ENCODE results near the gene RAP1GAP2. TPM values are rescaled to one million over a fixed set of nuclear protein-coding genes. Genes with fewer than 3 reads are reported as not detected.
"Not testable (repeated sequence)": the region's sequence is repeated elsewhere in the genome, so short reads cannot be mapped to it uniquely, and the experiment has no call there.

Gene RAP1GAP2
- total RNA-seq, 1 donor from 2014 or later = 0.34 TPM

GRCh38 chr17:2977157-2977556 lies 180.9 kb downstream of the RAP1GAP2 start:
- no peak overlapping the region for H3K4me3 Mint-ChIP-seq
- no peak for DNase-seq (ENCODE audit: low spot score)

GRCh38 chr17:2978116-2978515 lies 181.9 kb downstream of the RAP1GAP2 start:
- Mint-ChIP-seq H3K4me1 (ENCODE audit: low read depth) (no peaks in the 10 kb centered on the region), H3K9me3 (no peaks in the 10 kb centered on the region), H3K36me3 (ENCODE audit: low read depth) (no peaks in the 10 kb centered on the region), H3K27ac (no peak overlapping the region), H3K27me3 (ENCODE audit: insufficient read depth) (peaks cover 2% of the 10 kb centered on the region), H3K4me3 (no peak overlapping the region)
- intact Hi-C loops (cut with micrococcal nuclease) = no loop called here
- DNase-seq (ENCODE audit: low spot score) = no peak

More at GRCh38 chr17:2977157-2977556, 180.9 kb downstream of the RAP1GAP2 start:
- intact Hi-C loops (cut with micrococcal nuclease) = no loop called here
- no peaks in the 10 kb centered on the region for H3K9me3 Mint-ChIP-seq
- no peaks in the 10 kb centered on the region for H3K4me1 Mint-ChIP-seq (ENCODE audit: low read depth)
- no peaks in the 10 kb centered on the region for H3K36me3 Mint-ChIP-seq (ENCODE audit: low read depth)
- H3K27me3 Mint-ChIP-seq (ENCODE audit: insufficient read depth) = peaks cover 2% of the 10 kb centered on the region
- no peak overlapping the region for H3K27ac Mint-ChIP-seq

GRCh38 chr17:2978991-2979390 lies 182.8 kb downstream of the RAP1GAP2 start:
- H3K4me1 Mint-ChIP-seq (ENCODE audit: low read depth) = no peaks in the 10 kb centered on the region
- H3K36me3 Mint-ChIP-seq (ENCODE audit: low read depth) = no peaks in the 10 kb centered on the region
- intact Hi-C loops (cut with micrococcal nuclease) = no loop called here
- no peaks in the 10 kb centered on the region for H3K9me3 Mint-ChIP-seq
- H3K4me3 Mint-ChIP-seq = no peak overlapping the region
- H3K27me3 Mint-ChIP-seq (ENCODE audit: insufficient read depth) = peaks cover 2% of the 10 kb centered on the region
- no peak for DNase-seq (ENCODE audit: low spot score)
- no peak overlapping the region for H3K27ac Mint-ChIP-seq

GRCh38 chr17:2980211-2980903 lies 184.1 kb downstream of the RAP1GAP2 start:
- DNase-seq (ENCODE audit: low spot score) = no peak
- Mint-ChIP-seq H3K4me1 (ENCODE audit: low read depth) (no peaks in the 10 kb centered on the region), H3K27ac (no peak overlapping the region), H3K36me3 (ENCODE audit: low read depth) (peaks cover 2% of the 10 kb centered on the region), H3K4me3 (no peak overlapping the region), H3K27me3 (ENCODE audit: insufficient read depth) (no peaks in the 10 kb centered on the region), H3K9me3 (no peaks in the 10 kb centered on the region)
- intact Hi-C loops (cut with micrococcal nuclease) = no loop called here

GRCh38 chr17:2980904-2981246 lies 184.6 kb downstream of the RAP1GAP2 start:
- H3K4me1 Mint-ChIP-seq (ENCODE audit: low read depth) = no peaks in the 10 kb centered on the region
- H3K36me3 Mint-ChIP-seq (ENCODE audit: low read depth) = peaks cover 3% of the 10 kb centered on the region
- no peak overlapping the region for H3K4me3 Mint-ChIP-seq
- no peaks in the 10 kb centered on the region for H3K27me3 Mint-ChIP-seq (ENCODE audit: insufficient read depth)
- H3K27ac Mint-ChIP-seq = no peak overlapping the region
- DNase-seq (ENCODE audit: low spot score) = no peak
- intact Hi-C loops (cut with micrococcal nuclease) = no loop called here
- H3K9me3 Mint-ChIP-seq = no peaks in the 10 kb centered on the region

- intact Hi-C loops (cut with micrococcal nuclease) = no loop called here
- Mint-ChIP-seq H3K27ac (no peak overlapping the region), H3K9me3 (no peaks in the 10 kb centered on the region), H3K27me3 (ENCODE audit: insufficient read depth) (no peaks in the 10 kb centered on the region), H3K4me3 (no peak overlapping the region), H3K4me1 (ENCODE audit: low read depth) (no peaks in the 10 kb centered on the region), H3K36me3 (ENCODE audit: low read depth) (peaks cover 3% of the 10 kb centered on the region)
- DNase-seq (ENCODE audit: low spot score) = no peak
Measured at GRCh38 chr17:2981325-2981724, 185.1 kb downstream of the RAP1GAP2 start.

GRCh38 chr17:2982854-2983253 lies 186.6 kb downstream of the RAP1GAP2 start:
- Mint-ChIP-seq H3K27me3 (ENCODE audit: insufficient read depth) (no peaks in the 10 kb centered on the region), H3K4me3 (no peak overlapping the region), H3K9me3 (no peaks in the 10 kb centered on the region), H3K4me1 (ENCODE audit: low read depth) (no peaks in the 10 kb centered on the region), H3K27ac (no peak overlapping the region), H3K36me3 (ENCODE audit: low read depth) (peaks cover 3% of the 10 kb centered on the region)
- intact Hi-C loops (cut with micrococcal nuclease) = no loop called here
- DNase-seq (ENCODE audit: low spot score) = no peak

GRCh38 chr17:2983255-2983654 lies 187.0 kb downstream of the RAP1GAP2 start:
- intact Hi-C loops (cut with micrococcal nuclease) = no loop called here
- no peak for DNase-seq (ENCODE audit: low spot score)
- peaks cover 3% of the 10 kb centered on the region for H3K36me3 Mint-ChIP-seq (ENCODE audit: low read depth)
- H3K4me3 Mint-ChIP-seq = no peak overlapping the region
- no peaks in the 10 kb centered on the region for H3K4me1 Mint-ChIP-seq (ENCODE audit: low read depth)
- no peaks in the 10 kb centered on the region for H3K27me3 Mint-ChIP-seq (ENCODE audit: insufficient read depth)
- no peaks in the 10 kb centered on the region for H3K9me3 Mint-ChIP-seq
- H3K27ac Mint-ChIP-seq = no peak overlapping the region

GRCh38 chr17:2985318-2985717 lies 189.1 kb downstream of the RAP1GAP2 start:
- no peaks in the 10 kb centered on the region for H3K27me3 Mint-ChIP-seq (ENCODE audit: insufficient read depth)
- H3K4me1 Mint-ChIP-seq (ENCODE audit: low read depth) = no peaks in the 10 kb centered on the region
- H3K9me3 Mint-ChIP-seq = no peaks in the 10 kb centered on the region
- intact Hi-C loops (cut with micrococcal nuclease) = no loop called here
- H3K4me3 Mint-ChIP-seq = no peak overlapping the region
- peaks cover 3% of the 10 kb centered on the region for H3K36me3 Mint-ChIP-seq (ENCODE audit: low read depth)
- DNase-seq (ENCODE audit: low spot score) = no peak
- no peak overlapping the region for H3K27ac Mint-ChIP-seq

- H3K27me3 Mint-ChIP-seq (ENCODE audit: insufficient read depth) = no peaks in the 10 kb centered on the region
- H3K27ac Mint-ChIP-seq = no peak overlapping the region
- peaks cover 3% of the 10 kb centered on the region for H3K36me3 Mint-ChIP-seq (ENCODE audit: low read depth)
- DNase-seq (ENCODE audit: low spot score) = no peak
- no peak overlapping the region for H3K4me3 Mint-ChIP-seq
- H3K4me1 Mint-ChIP-seq (ENCODE audit: low read depth) = no peaks in the 10 kb centered on the region
- no peaks in the 10 kb centered on the region for H3K9me3 Mint-ChIP-seq
- intact Hi-C loops (cut with micrococcal nuclease) = no loop called here
Measured at GRCh38 chr17:2986925-2987324, 190.7 kb downstream of the RAP1GAP2 start.

- H3K4me1 Mint-ChIP-seq (ENCODE audit: low read depth); H3K4me3 Mint-ChIP-seq; H3K27me3 Mint-ChIP-seq (ENCODE audit: insufficient read depth); DNase-seq (ENCODE audit: low spot score); H3K36me3 Mint-ChIP-seq (ENCODE audit: low read depth); intact Hi-C loops (cut with micrococcal nuclease); H3K9me3 Mint-ChIP-seq; H3K27ac Mint-ChIP-seq: not testable (repeated sequence)
Measured at GRCh38 chr17:2989396-2989795, 193.2 kb downstream of the RAP1GAP2 start.

GRCh38 chr17:2989855-2990254 lies 193.6 kb downstream of the RAP1GAP2 start:
- no peaks in the 10 kb centered on the region for H3K27me3 Mint-ChIP-seq (ENCODE audit: insufficient read depth)
- peaks cover 3% of the 10 kb centered on the region for H3K36me3 Mint-ChIP-seq (ENCODE audit: low read depth)
- intact Hi-C loops (cut with micrococcal nuclease) = no loop called here
- H3K4me1 Mint-ChIP-seq (ENCODE audit: low read depth) = no peaks in the 10 kb centered on the region
- no peak for DNase-seq (ENCODE audit: low spot score)
- no peak overlapping the region for H3K4me3 Mint-ChIP-seq
- no peak overlapping the region for H3K27ac Mint-ChIP-seq
- H3K9me3 Mint-ChIP-seq = no peaks in the 10 kb centered on the region

GRCh38 chr17:2990396-2990795 lies 194.2 kb downstream of the RAP1GAP2 start:
- Mint-ChIP-seq H3K27me3 (ENCODE audit: insufficient read depth) (no peaks in the 10 kb centered on the region), H3K4me3 (no peak overlapping the region), H3K9me3 (no peaks in the 10 kb centered on the region), H3K4me1 (ENCODE audit: low read depth) (no peaks in the 10 kb centered on the region), H3K27ac (no peak overlapping the region), H3K36me3 (ENCODE audit: low read depth) (no peaks in the 10 kb centered on the region)
- DNase-seq (ENCODE audit: low spot score) = no peak
- intact Hi-C loops (cut with micrococcal nuclease) = no loop called here

All from activated T-helper 1 cell treated with anti-CD3 and anti-CD28 coated beads, Interleukin-12 subunit alpha, Interleukin-12 subunit beta, Interleukin-2, Interleukin-4 antibody, amounts not matched to agents 30 ng/mL and 10 ng/mL and 1 ng/mL, durations not matched to agents 14 hours and 24 hours and 36 hours (primary cell).